ES-I3 (cell line): ENCODE measurements around the gene ZNF414.
"Not testable (repeated sequence)": the region's sequence is repeated elsewhere in the genome, so short reads cannot be mapped to it uniquely, and the experiment has no call there.

Experiments used
- H3K36me3 ChIP-seq: 2 replicates; pipeline ENCODE4 v1.6.1; 2013; ENCODE audit warnings: mild to moderate bottlenecking, low read length, control low read depth, moderate library complexity; ENCODE audit not compliant: insufficient read depth
- H3K4me1 ChIP-seq: 2 replicates; pipeline ENCODE4 v1.6.1; 2013; ENCODE audit warnings: mild to moderate bottlenecking, control low read depth, low read length; ENCODE audit not compliant: insufficient read depth
- H3K9ac ChIP-seq: 2 replicates; pipeline ENCODE4 v1.6.1; 2013; ENCODE audit warnings: low read depth, mild to moderate bottlenecking, low read length, moderate library complexity
- H3K9me3 ChIP-seq: 2 replicates; pipeline ENCODE4 v1.6.1; 2013; ENCODE audit warnings: mild to moderate bottlenecking, low read length, moderate library complexity; ENCODE audit not compliant: control insufficient read depth, insufficient read depth

ZNF414 gene

DNA sequence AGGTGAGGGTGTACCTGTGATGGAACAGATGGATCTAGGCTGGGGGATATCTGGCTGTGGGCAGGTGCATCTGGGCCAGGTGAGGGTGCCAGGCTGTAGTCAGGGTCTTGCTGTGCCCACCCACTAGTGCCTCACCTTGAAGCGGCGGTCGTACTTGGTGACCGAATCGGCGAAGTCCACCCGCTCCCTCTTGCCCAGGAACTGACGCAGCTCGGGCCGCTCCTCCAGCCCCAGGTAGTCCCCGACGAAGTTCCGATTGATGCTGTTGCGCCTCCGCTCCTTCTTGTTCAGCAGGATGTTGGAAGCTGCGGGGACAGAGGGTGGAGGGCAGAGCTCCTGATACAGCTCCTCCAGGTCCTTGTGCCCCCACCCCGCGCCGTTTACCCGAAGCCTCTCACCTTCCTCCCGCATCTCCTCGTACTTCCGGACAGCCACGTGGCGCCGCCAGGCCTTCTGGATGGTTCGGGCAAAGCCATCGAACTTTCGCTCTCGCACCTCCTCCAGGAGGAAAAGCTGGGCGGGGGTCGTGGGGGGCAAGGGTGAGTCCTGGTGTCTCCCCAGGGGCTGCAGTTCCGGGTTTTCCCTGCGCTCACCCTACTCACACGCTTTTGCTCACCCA is 16.2 kb upstream of the ZNF414 start:
- H3K9me3 ChIP-seq: no peaks in the 10 kb centered on the region
- H3K36me3 ChIP-seq: no peaks in the 10 kb centered on the region; the same call in 1 of the 2 replicates
- H3K4me1 ChIP-seq: no peaks in the 10 kb centered on the region; the same call in 1 of the 2 replicates
- H3K9ac ChIP-seq: no peak overlapping the region

GRCh38 chr19:8529369-8530006 is 15.5 kb upstream of the ZNF414 start:
- Histone ChIP-seq H3K4me1 (no peaks in the 10 kb centered on the region; the same call in 1 of the 2 replicates), H3K9me3 (no peaks in the 10 kb centered on the region), H3K36me3 (no peaks in the 10 kb centered on the region; the same call in 1 of the 2 replicates), H3K9ac (no peak overlapping the region)

GRCh38 chr19:8528500-8528899 is 14.5 kb upstream of the ZNF414 start:
- H3K9me3 ChIP-seq: no peaks in the 10 kb centered on the region
- no peaks in the 10 kb centered on the region; the same call in 1 of the 2 replicates for H3K4me1 ChIP-seq
- H3K36me3 ChIP-seq: no peaks in the 10 kb centered on the region; the same call in 1 of the 2 replicates
- H3K9ac ChIP-seq: no peak overlapping the region

- Histone ChIP-seq H3K4me1 (no peaks in the 10 kb centered on the region; the same call in 1 of the 2 replicates), H3K36me3 (no peaks in the 10 kb centered on the region; the same call in 1 of the 2 replicates), H3K9ac (peak overlapping the region; percentile 97), H3K9me3 (no peaks in the 10 kb centered on the region)
Measured at GRCh38 chr19:8526345-8527091, 12.6 kb upstream of the ZNF414 start.

- Histone ChIP-seq H3K36me3 (no peaks in the 10 kb centered on the region; the same call in 1 of the 2 replicates), H3K9me3 (no peaks in the 10 kb centered on the region), H3K4me1 (no peaks in the 10 kb centered on the region; the same call in 1 of the 2 replicates), H3K9ac (peak overlapping the region; percentile 31; the same call in 1 of the 2 replicates)
Measured at GRCh38 chr19:8525401-8525684, 11.4 kb upstream of the ZNF414 start.

DNA sequence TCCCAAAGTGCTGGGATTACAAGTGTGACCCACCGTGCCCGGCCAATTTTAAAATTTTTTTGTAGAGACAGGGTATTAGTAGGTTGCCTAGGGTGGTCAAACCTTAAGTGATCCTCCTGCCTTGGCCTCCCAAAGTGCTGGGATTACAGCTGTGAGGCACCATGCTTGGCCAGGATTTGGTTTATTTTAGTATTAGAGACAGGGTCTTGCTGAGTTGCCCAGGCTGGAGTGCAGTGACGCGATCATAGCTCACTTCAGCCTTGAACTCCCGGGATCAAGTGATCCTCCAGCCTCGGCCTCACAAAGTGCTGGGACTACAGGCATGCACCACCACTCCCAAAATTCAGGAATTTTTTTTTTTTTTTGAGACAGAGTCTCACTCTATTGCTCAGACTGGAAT is 5.4 kb upstream of the ZNF414 start:
- no peaks in the 10 kb centered on the region for H3K36me3 ChIP-seq
- H3K9ac ChIP-seq: no peak overlapping the region
- H3K4me1 ChIP-seq: no peaks in the 10 kb centered on the region
- H3K9me3 ChIP-seq: no peaks in the 10 kb centered on the region

DNA sequence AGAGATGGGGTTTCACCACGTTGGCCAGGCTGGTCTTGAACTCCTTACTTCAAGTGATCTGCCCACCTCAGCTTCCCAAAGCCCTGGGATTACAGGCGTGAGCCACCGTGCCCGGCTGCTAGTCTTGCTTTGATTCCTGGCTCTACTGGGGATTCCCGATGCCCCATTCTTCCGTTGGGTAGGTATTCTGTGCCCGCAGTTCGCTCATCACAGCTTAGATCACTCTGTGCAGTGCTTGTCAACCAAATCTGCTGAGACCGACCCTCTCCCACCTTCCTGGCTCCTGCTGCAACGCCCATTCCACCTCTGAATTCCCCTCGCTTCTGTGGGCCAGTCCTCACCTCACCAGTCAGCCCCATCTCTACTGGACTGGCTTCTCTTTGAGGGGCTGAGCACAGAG is 4.6 kb upstream of the ZNF414 start:
- no peak overlapping the region for H3K9ac ChIP-seq
- no peaks in the 10 kb centered on the region for H3K36me3 ChIP-seq
- no peaks in the 10 kb centered on the region for H3K9me3 ChIP-seq
- H3K4me1 ChIP-seq: no peaks in the 10 kb centered on the region

- no peaks in the 10 kb centered on the region for H3K36me3 ChIP-seq
- peaks cover 4% of the 10 kb centered on the region; the same call in 1 of the 2 replicates for H3K4me1 ChIP-seq
- H3K9ac ChIP-seq: no peak overlapping the region
- H3K9me3 ChIP-seq: no peaks in the 10 kb centered on the region
Measured at GRCh38 chr19:8517551-8518442, 3.8 kb upstream of the ZNF414 start.

- no peak overlapping the region for H3K9ac ChIP-seq
Measured at GRCh38 chr19:8515317-8515716, 1.4 kb upstream of the ZNF414 start.

GRCh38 chr19:8514505-8515009 is 590 bp upstream of the ZNF414 start:
- H3K4me1 ChIP-seq: peaks cover 10% of the 10 kb centered on the region; the same call in 1 of the 2 replicates
- H3K9ac ChIP-seq: peak overlapping the region; percentile 95; the same call in 1 of the 2 replicates
- not testable (repeated sequence) for H3K36me3 ChIP-seq, H3K9me3 ChIP-seq

More at GRCh38 chr19:8515317-8515716, 1.4 kb upstream of the ZNF414 start:
- no peaks in the 10 kb centered on the region for H3K9me3 ChIP-seq
- peaks cover 10% of the 10 kb centered on the region; the same call in 1 of the 2 replicates for H3K4me1 ChIP-seq
- H3K36me3 ChIP-seq: no peaks in the 10 kb centered on the region

GRCh38 chr19:8513036-8513686 is 806 bp downstream of the ZNF414 start:
- Histone ChIP-seq H3K9me3 (no peaks in the 10 kb centered on the region), H3K4me1 (peaks cover 10% of the 10 kb centered on the region; the same call in 1 of the 2 replicates), H3K9ac (peak overlapping the region; percentile 95), H3K36me3 (no peaks in the 10 kb centered on the region)

- Histone ChIP-seq H3K9ac (peak overlapping the region; percentile 7; the same call in 1 of the 2 replicates), H3K4me1 (peaks cover 10% of the 10 kb centered on the region; the same call in 1 of the 2 replicates)
Measured at GRCh38 chr19:8512115-8512967, 1.6 kb downstream of the ZNF414 start.

More at GRCh38 chr19:8512115-8512967, 1.6 kb downstream of the ZNF414 start:
- Histone ChIP-seq H3K36me3 (no peaks in the 10 kb centered on the region), H3K9me3 (no peaks in the 10 kb centered on the region)
